HG03521 (cell line): ENCODE results near the gene MLLT3.

Experiments used
- ATAC-seq: cut with Tn5 transposase; IDR thresholded peaks from one replicate; pipeline ENCODE4 v1.9.1; 2021; ENCODE audit warnings: mild to moderate bottlenecking, moderate library complexity; ENCODE audit not compliant: unreplicated experiment

Gene MLLT3

GRCh38 chr9:20480249-20480648 is 142.1 kb downstream of the MLLT3 start:
- no peak for ATAC-seq

GRCh38 chr9:20479419-20480155 is 142.7 kb downstream of the MLLT3 start:
- peak; percentile 87 for ATAC-seq

- no peak for ATAC-seq
These were observed 143.5 kb downstream of the MLLT3 start for GRCh38 chr9:20478786-20479185.

GRCh38 chr9:20477940-20478620 is 144.2 kb downstream of the MLLT3 start:
- no peak for ATAC-seq

- ATAC-seq = no peak
These were observed 145.3 kb downstream of the MLLT3 start for GRCh38 chr9:20476912-20477521.

GRCh38 chr9:20474496-20474895 is 147.8 kb downstream of the MLLT3 start:
- ATAC-seq = no peak

GRCh38 chr9:20473515-20474013 is 148.7 kb downstream of the MLLT3 start:
- no peak for ATAC-seq

- no peak for ATAC-seq
These were observed 149.8 kb downstream of the MLLT3 start for GRCh38 chr9:20472342-20473045.

- no peak for ATAC-seq
These were observed 155.8 kb downstream of the MLLT3 start for GRCh38 chr9:20466328-20467008.

GRCh38 chr9:20464242-20464641 is 158.1 kb downstream of the MLLT3 start:
- no peak for ATAC-seq

GRCh38 chr9:20463823-20464222 is 158.5 kb downstream of the MLLT3 start:
- no peak for ATAC-seq

- ATAC-seq = no peak
These were observed 159.9 kb downstream of the MLLT3 start for GRCh38 chr9:20462410-20462809.

GRCh38 chr9:20447291-20447690 is 175.0 kb downstream of the MLLT3 start:
- no peak for ATAC-seq

GRCh38 chr9:20446248-20446647 is 176.1 kb downstream of the MLLT3 start:
- no peak for ATAC-seq

- ATAC-seq = no peak
These were observed 179.6 kb downstream of the MLLT3 start for GRCh38 chr9:20442461-20443319.

- ATAC-seq = no peak
These were observed 180.4 kb downstream of the MLLT3 start for GRCh38 chr9:20441711-20442423.

- no peak for ATAC-seq
These were observed 181.1 kb downstream of the MLLT3 start for GRCh38 chr9:20441166-20441565.

GRCh38 chr9:20437476-20437875 is 184.8 kb downstream of the MLLT3 start:
- no peak for ATAC-seq
